Measurements from ENCODE around the gene BCL2L15.

Gene BCL2L15

GRCh38 chr1:113876176-113876575 is 11.2 kb downstream of the BCL2L15 start:
- Histone ChIP-seq H3K4me1 (ENCODE audit: control insufficient read depth, low read length) (peaks cover 39% of the 10 kb centered on the region), H3K27me3 (ENCODE audit: control insufficient read depth, low read length) (no peaks in the 10 kb centered on the region), H3K4me2 (ENCODE audit: low read length) (no peak overlapping the region), H3K79me2 (ENCODE audit: control insufficient read depth, low read length) (peaks cover 3% of the 10 kb centered on the region), H3F3A (ENCODE audit: control insufficient read depth, insufficient read depth) (peaks cover 19% of the 10 kb centered on the region), H3K36me3 (ENCODE audit: control insufficient read depth, low read length) (no peaks in the 10 kb centered on the region), H4K20me1 (ENCODE audit: control insufficient read depth, insufficient read depth, low read depth, low read length) (no peaks in the 10 kb centered on the region), H3K4me3 (ENCODE audit: low read length) (no peak overlapping the region), H3K9me2 (replicated peaks; ENCODE audit: control insufficient read depth, low read length) (no peaks in the 10 kb centered on the region), H3K9me3 (ENCODE audit: control insufficient read depth, insufficient read depth, low read length) (no peaks in the 10 kb centered on the region), H3K27ac (ENCODE audit: low read depth, low read length) (no peak overlapping the region)
- TF ChIP-seq EZH2phosphoT487 (IDR thresholded peaks at IDR 0.05; ENCODE audit: borderline replicate concordance, low read length) (no peak), CTCF (IDR thresholded peaks at IDR 0.05; ENCODE audit: low read depth, low read length, poor library complexity, severe bottlenecking) (no peak)

DNA sequence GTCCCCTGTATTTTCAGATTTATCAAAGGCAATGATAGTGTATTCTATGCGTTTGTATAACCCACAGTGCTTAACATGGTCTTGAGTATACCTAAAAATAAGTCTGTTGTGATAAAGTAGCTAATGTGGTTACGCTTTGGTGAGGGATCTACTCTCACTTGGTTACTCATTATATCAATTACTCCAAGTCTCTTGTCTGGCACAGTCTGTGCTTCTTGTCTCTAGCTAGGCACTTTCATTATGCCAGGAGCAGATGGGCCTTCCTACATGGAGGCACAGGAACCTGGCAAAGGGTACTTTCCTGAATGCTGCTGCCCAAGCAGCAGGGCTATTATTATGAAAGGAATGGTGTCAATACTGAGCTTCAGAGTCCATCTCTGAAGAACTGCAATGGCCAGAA is 11.7 kb downstream of the BCL2L15 start:
- peaks cover 39% of the 10 kb centered on the region for H3K4me1 ChIP-seq (ENCODE audit: control insufficient read depth, low read length)
- H3K36me3 ChIP-seq (ENCODE audit: control insufficient read depth, low read length), result no peaks in the 10 kb centered on the region
- no peak overlapping the region for H3K27ac ChIP-seq (ENCODE audit: low read depth, low read length)
- H3F3A ChIP-seq (ENCODE audit: control insufficient read depth, insufficient read depth), result peaks cover 21% of the 10 kb centered on the region
- H3K9me2 ChIP-seq (replicated peaks; ENCODE audit: control insufficient read depth, low read length), result no peaks in the 10 kb centered on the region
- H3K27me3 ChIP-seq (ENCODE audit: control insufficient read depth, low read length), result no peaks in the 10 kb centered on the region
- H3K9me3 ChIP-seq (ENCODE audit: control insufficient read depth, insufficient read depth, low read length), result no peaks in the 10 kb centered on the region
- no peak overlapping the region for H3K4me3 ChIP-seq (ENCODE audit: low read length)
- TF ChIP-seq CTCF (IDR thresholded peaks at IDR 0.05; ENCODE audit: low read depth, low read length, poor library complexity, severe bottlenecking) (no peak), EZH2phosphoT487 (IDR thresholded peaks at IDR 0.05; ENCODE audit: borderline replicate concordance, low read length) (no peak)
- H3K79me2 ChIP-seq (ENCODE audit: control insufficient read depth, low read length), result peaks cover 8% of the 10 kb centered on the region
- no peaks in the 10 kb centered on the region for H4K20me1 ChIP-seq (ENCODE audit: control insufficient read depth, insufficient read depth, low read depth, low read length)
- no peak overlapping the region for H3K4me2 ChIP-seq (ENCODE audit: low read length)

GRCh38 chr1:113874012-113874879 is 13.1 kb downstream of the BCL2L15 start:
- H3K4me3 ChIP-seq (ENCODE audit: low read length), result peak overlapping the region; percentile 4; the same call in 1 of the 2 replicates
- H3K9me3 ChIP-seq (ENCODE audit: control insufficient read depth, insufficient read depth, low read length), result no peaks in the 10 kb centered on the region
- peaks cover 6% of the 10 kb centered on the region; the same call in 1 of the 2 replicates for H3K36me3 ChIP-seq (ENCODE audit: control insufficient read depth, low read length)
- H4K20me1 ChIP-seq (ENCODE audit: control insufficient read depth, insufficient read depth, low read depth, low read length), result no peaks in the 10 kb centered on the region
- H3K27me3 ChIP-seq (ENCODE audit: control insufficient read depth, low read length), result no peaks in the 10 kb centered on the region
- peaks cover 52% of the 10 kb centered on the region for H3K4me1 ChIP-seq (ENCODE audit: control insufficient read depth, low read length)
- TF ChIP-seq CTCF (IDR thresholded peaks at IDR 0.05; ENCODE audit: low read depth, low read length, poor library complexity, severe bottlenecking) (peak; percentile 71), EZH2phosphoT487 (IDR thresholded peaks at IDR 0.05; ENCODE audit: borderline replicate concordance, low read length) (no peak)
- H3K4me2 ChIP-seq (ENCODE audit: low read length), result peak overlapping the region; percentile 82
- H3K79me2 ChIP-seq (ENCODE audit: control insufficient read depth, low read length), result peaks cover 22% of the 10 kb centered on the region
- H3K9me2 ChIP-seq (replicated peaks; ENCODE audit: control insufficient read depth, low read length), result no peaks in the 10 kb centered on the region
- peak overlapping the region; percentile 92 for H3K27ac ChIP-seq (ENCODE audit: low read depth, low read length)
- H3F3A ChIP-seq (ENCODE audit: control insufficient read depth, insufficient read depth), result peaks cover 21% of the 10 kb centered on the region
